Erythroblast (primary cell): ENCODE measurements around the gene DNER.

Experiments
- GATA1 ChIP-seq: IDR thresholded peaks from 2 replicates; pipeline ENCODE4 v1.6.1; 2011; ENCODE audit warnings: low read depth, mild to moderate bottlenecking, control low read depth, low read length, moderate library complexity
- POLR2A ChIP-seq: IDR thresholded peaks from 2 replicates; pipeline ENCODE4 v1.6.1; 2011; ENCODE audit warnings: mild to moderate bottlenecking, low read length

GRCh38 chr2:229691631-229692030 lies 22.7 kb downstream of the DNER start:
- TF ChIP-seq POLR2A, result no peak
- no peak for TF ChIP-seq GATA1
